ENCODE measurements around the gene MTX1. TPM values are rescaled to one million over a fixed set of nuclear protein-coding genes. Genes with fewer than 3 reads are reported as not detected.

Gene MTX1
- total and polyA plus RNA-seq, 9 of the 15 experiments (the other 6 are each of a cell fraction or from before 2014, with no cell fraction given), result 29.1 to 98.4 (median 66.9) TPM

- TF ChIP-seq ZNF766 (CRISPR knock-in tag; conservative IDR thresholded peaks at IDR 0.05) (no peak), MTA3 (IDR thresholded peaks at IDR 0.05; ENCODE audit: borderline replicate concordance) (peak; percentile 81; the same call in 1 of the 2 replicates), SPI1 (IDR thresholded peaks at IDR 0.05; ENCODE audit: borderline replicate concordance, low read depth, low read length) (peak; percentile 67), PRDM10 (IDR thresholded peaks at IDR 0.05; ENCODE audit: partially characterized antibody) (peak; percentile 81), KLF6 (CRISPR knock-in tag; IDR thresholded peaks at IDR 0.05; ENCODE audit: borderline replicate concordance) (0 out of 2 replicates have a peak, but pooled peaks have one; percentile 3), NR3C1 (CRISPR knock-in tag; IDR thresholded peaks at IDR 0.05) (no peak), BRD4 (IDR thresholded peaks at IDR 0.05) (peak; percentile 21; the same call in 1 of the 2 replicates), MXD1 (CRISPR knock-in tag; IDR thresholded peaks at IDR 0.05; ENCODE audit: borderline replicate concordance, poor library complexity, severe bottlenecking) (no peak), FOS (IDR thresholded peaks at IDR 0.05; ENCODE audit: extremely low read depth, insufficient read length) (peak; percentile 91), IRF1 (CRISPR knock-in tag; IDR thresholded peaks at IDR 0.05; ENCODE audit: borderline replicate concordance) (no peak), BRF1 (IDR thresholded peaks at IDR 0.05; ENCODE audit: borderline replicate concordance, extremely low read depth, insufficient read length) (no peak), PBX2 (CRISPR knock-in tag; IDR thresholded peaks at IDR 0.05; ENCODE audit: low read depth) (no peak; the same call in 1 of the 2 replicates), PBX2 (tag; conservative IDR thresholded peaks at IDR 0.05; ENCODE audit: low read depth) (peak; percentile 97), ZNF75A (CRISPR knock-in tag; IDR thresholded peaks at IDR 0.05) (no peak), BRCA1 (IDR thresholded peaks at IDR 0.05) (no peak), BRCA1 (CRISPR knock-in tag; IDR thresholded peaks at IDR 0.05) (no peak), ZFPM2 (CRISPR knock-in tag; IDR thresholded peaks at IDR 0.05) (no peak), BCL6 (CRISPR knock-in tag; IDR thresholded peaks at IDR 0.05) (no peak), CREM (IDR thresholded peaks at IDR 0.05; ENCODE audit: low read depth) (peak; percentile 50), ATF4 (CRISPR knock-in tag; IDR thresholded peaks at IDR 0.05) (no peak)
Observed at GRCh38 chr1:155227261-155228095, 19.0 kb downstream of the MTX1 start (continued).

Data from K562 (cell line).